Measurements from ENCODE around the gene HGFAC. TPM values are rescaled to one million over a fixed set of nuclear protein-coding genes. Genes with fewer than 3 reads are reported as not detected.
A peak's percentile ranks its signal among the peaks of the same experiment; 100 is the strongest.

The HGFAC gene
- total and polyA plus RNA-seq, 2 of the 13 experiments (the other 11 are each of a cell fraction or from before 2014, with no cell fraction given) = 8.5 to 63.6 TPM

DNA sequence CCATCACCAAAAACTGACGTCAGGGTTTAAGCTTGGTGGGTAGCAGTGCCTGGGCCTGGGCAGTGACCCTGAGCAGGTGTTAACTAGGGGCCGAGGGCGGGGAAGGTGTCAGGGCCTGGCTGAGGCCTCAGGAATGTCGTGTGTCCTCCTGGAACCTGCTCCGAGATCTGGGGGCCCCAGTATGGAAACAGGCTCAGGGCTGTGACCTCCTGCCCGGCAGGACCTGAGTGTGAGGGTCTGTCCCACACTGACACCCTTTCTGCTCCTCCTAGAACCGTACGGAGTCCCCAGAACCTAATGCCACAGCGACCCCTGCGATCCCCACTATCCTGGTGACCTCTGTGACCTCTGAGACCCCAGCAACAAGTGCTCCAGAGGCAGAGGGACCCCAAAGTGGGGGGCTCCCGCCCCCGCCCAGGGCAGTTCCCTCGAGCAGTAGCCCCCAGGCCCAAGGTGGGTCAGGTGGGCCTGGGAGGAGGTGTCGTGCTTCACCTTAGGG, 741 bp downstream of the HGFAC start (continued):
- TF ChIP-seq, protein P1, sequence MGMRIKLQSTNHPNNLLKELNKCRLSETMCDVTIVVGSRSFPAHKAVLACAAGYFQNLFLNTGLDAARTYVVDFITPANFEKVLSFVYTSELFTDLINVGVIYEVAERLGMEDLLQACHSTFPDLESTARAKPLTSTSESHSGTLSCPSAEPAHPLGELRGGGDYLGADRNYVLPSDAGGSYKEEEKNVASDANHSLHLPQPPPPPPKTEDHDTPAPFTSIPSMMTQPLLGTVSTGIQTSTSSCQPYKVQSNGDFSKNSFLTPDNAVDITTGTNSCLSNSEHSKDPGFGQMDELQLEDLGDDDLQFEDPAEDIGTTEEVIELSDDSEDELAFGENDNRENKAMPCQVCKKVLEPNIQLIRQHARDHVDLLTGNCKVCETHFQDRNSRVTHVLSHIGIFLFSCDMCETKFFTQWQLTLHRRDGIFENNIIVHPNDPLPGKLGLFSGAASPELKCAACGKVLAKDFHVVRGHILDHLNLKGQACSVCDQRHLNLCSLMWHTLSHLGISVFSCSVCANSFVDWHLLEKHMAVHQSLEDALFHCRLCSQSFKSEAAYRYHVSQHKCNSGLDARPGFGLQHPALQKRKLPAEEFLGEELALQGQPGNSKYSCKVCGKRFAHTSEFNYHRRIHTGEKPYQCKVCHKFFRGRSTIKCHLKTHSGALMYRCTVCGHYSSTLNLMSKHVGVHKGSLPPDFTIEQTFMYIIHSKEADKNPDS (CRISPR knock-in tag; IDR thresholded peaks at IDR 0.05) = peak; percentile 39; the same call in 1 of the 2 replicates
- TF ChIP-seq ZNF614 (CRISPR knock-in tag; IDR thresholded peaks at IDR 0.05; ENCODE audit: borderline replicate concordance) (no peak; the same call in 1 of the 2 replicates), ISX (CRISPR knock-in tag; conservative IDR thresholded peaks at IDR 0.05) (no peak), SP1 (IDR thresholded peaks at IDR 0.05) (no peak), SP1 (CRISPR knock-in tag; IDR thresholded peaks at IDR 0.05) (no peak), SP5 (CRISPR knock-in tag; IDR thresholded peaks at IDR 0.05; ENCODE audit: borderline replicate concordance, low read depth) (peak; percentile 94), CBFB (CRISPR knock-in tag; IDR thresholded peaks at IDR 0.05) (no peak), MTA3 (CRISPR knock-in tag; IDR thresholded peaks at IDR 0.05) (no peak), HMG20B (CRISPR knock-in tag; conservative IDR thresholded peaks at IDR 0.05) (peak; percentile 36; the same call in 1 of the 2 replicates), NFKB2 (CRISPR knock-in tag; IDR thresholded peaks at IDR 0.05; ENCODE audit: borderline replicate concordance) (peak; percentile 10; the same call in 1 of the 2 replicates), ZNF775 (CRISPR knock-in tag; IDR thresholded peaks at IDR 0.05; ENCODE audit: borderline replicate concordance) (no peak), NFE2 (CRISPR knock-in tag; IDR thresholded peaks at IDR 0.05) (no peak), ZFAT (CRISPR knock-in tag; conservative IDR thresholded peaks at IDR 0.05) (no peak)
- TF ChIP-seq, protein P2, sequence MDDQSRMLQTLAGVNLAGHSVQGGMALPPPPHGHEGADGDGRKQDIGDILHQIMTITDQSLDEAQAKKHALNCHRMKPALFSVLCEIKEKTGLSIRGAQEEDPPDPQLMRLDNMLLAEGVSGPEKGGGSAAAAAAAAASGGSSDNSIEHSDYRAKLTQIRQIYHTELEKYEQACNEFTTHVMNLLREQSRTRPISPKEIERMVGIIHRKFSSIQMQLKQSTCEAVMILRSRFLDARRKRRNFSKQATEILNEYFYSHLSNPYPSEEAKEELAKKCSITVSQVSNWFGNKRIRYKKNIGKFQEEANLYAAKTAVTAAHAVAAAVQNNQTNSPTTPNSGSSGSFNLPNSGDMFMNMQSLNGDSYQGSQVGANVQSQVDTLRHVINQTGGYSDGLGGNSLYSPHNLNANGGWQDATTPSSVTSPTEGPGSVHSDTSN (CRISPR knock-in tag; IDR thresholded peaks at IDR 0.05; ENCODE audit: borderline replicate concordance) = no peak
- TF ChIP-seq, protein P3, sequence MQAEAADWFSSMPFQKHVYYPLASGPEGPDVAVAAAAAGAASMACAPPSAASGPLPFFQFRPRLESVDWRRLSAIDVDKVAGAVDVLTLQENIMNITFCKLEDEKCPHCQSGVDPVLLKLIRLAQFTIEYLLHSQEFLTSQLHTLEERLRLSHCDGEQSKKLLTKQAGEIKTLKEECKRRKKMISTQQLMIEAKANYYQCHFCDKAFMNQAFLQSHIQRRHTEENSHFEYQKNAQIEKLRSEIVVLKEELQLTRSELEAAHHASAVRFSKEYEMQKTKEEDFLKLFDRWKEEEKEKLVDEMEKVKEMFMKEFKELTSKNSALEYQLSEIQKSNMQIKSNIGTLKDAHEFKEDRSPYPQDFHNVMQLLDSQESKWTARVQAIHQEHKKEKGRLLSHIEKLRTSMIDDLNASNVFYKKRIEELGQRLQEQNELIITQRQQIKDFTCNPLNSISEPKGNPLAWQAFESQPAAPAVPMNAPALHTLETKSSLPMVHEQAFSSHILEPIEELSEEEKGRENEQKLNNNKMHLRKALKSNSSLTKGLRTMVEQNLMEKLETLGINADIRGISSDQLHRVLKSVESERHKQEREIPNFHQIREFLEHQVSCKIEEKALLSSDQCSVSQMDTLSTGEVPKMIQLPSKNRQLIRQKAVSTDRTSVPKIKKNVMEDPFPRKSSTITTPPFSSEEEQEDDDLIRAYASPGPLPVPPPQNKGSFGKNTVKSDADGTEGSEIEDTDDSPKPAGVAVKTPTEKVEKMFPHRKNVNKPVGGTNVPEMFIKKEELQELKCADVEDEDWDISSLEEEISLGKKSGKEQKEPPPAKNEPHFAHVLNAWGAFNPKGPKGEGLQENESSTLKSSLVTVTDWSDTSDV (CRISPR knock-in tag; IDR thresholded peaks at IDR 0.05) = no peak
- TF ChIP-seq, protein P4, sequence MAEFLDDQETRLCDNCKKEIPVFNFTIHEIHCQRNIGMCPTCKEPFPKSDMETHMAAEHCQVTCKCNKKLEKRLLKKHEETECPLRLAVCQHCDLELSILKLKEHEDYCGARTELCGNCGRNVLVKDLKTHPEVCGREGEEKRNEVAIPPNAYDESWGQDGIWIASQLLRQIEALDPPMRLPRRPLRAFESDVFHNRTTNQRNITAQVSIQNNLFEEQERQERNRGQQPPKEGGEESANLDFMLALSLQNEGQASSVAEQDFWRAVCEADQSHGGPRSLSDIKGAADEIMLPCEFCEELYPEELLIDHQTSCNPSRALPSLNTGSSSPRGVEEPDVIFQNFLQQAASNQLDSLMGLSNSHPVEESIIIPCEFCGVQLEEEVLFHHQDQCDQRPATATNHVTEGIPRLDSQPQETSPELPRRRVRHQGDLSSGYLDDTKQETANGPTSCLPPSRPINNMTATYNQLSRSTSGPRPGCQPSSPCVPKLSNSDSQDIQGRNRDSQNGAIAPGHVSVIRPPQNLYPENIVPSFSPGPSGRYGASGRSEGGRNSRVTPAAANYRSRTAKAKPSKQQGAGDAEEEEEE (CRISPR knock-in tag; IDR thresholded peaks at IDR 0.05; ENCODE audit: borderline replicate concordance) = no peak; the same call in 1 of the 2 replicates
- TF ChIP-seq, protein P5, sequence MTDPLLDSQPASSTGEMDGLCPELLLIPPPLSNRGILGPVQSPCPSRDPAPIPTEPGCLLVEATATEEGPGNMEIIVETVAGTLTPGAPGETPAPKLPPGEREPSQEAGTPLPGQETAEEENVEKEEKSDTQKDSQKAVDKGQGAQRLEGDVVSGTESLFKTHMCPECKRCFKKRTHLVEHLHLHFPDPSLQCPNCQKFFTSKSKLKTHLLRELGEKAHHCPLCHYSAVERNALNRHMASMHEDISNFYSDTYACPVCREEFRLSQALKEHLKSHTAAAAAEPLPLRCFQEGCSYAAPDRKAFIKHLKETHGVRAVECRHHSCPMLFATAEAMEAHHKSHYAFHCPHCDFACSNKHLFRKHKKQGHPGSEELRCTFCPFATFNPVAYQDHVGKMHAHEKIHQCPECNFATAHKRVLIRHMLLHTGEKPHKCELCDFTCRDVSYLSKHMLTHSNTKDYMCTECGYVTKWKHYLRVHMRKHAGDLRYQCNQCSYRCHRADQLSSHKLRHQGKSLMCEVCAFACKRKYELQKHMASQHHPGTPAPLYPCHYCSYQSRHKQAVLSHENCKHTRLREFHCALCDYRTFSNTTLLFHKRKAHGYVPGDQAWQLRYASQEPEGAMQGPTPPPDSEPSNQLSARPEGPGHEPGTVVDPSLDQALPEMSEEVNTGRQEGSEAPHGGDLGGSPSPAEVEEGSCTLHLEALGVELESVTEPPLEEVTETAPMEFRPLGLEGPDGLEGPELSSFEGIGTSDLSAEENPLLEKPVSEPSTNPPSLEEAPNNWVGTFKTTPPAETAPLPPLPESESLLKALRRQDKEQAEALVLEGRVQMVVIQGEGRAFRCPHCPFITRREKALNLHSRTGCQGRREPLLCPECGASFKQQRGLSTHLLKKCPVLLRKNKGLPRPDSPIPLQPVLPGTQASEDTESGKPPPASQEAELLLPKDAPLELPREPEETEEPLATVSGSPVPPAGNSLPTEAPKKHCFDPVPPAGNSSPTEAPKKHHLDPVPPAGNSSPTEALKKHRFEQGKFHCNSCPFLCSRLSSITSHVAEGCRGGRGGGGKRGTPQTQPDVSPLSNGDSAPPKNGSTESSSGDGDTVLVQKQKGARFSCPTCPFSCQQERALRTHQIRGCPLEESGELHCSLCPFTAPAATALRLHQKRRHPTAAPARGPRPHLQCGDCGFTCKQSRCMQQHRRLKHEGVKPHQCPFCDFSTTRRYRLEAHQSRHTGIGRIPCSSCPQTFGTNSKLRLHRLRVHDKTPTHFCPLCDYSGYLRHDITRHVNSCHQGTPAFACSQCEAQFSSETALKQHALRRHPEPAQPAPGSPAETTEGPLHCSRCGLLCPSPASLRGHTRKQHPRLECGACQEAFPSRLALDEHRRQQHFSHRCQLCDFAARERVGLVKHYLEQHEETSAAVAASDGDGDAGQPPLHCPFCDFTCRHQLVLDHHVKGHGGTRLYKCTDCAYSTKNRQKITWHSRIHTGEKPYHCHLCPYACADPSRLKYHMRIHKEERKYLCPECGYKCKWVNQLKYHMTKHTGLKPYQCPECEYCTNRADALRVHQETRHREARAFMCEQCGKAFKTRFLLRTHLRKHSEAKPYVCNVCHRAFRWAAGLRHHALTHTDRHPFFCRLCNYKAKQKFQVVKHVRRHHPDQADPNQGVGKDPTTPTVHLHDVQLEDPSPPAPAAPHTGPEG (CRISPR knock-in tag; IDR thresholded peaks at IDR 0.05) = no peak

Data from HepG2 (cell line).